ENCODE data around the gene PLN. TPM values are rescaled to one million over a fixed set of nuclear protein-coding genes. Genes with fewer than 3 reads are reported as not detected.
A peak's percentile ranks its signal among the peaks of the same experiment; 100 is the strongest.

Gene PLN
- polyA plus RNA-seq, 4 donors: 0.67 to 14.3 (median 6.2) TPM

DNA sequence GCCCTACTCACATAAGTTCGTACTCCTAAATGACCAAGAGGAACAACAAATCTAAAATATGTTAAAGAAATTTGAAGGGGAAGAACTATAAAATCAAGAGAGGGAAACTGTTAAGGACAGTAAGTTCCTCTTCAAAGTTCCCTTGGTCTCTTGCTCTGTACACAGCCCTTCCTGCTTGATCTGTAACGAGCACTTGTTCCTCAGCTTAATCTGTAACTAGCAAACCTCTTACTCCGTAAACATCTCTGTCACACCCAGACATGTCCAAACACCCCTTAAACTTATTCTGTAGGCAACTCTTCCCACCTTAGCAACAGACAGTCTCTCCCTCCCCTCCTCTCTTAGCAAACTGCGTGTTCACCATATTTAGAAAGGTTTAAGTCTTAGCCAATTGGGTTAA, 29.9 kb downstream of the PLN start:
- WGBS, 3 donors: 50 to 68% (median 58%) methylated on average over 4 of the region's 4 CpGs
- Histone ChIP-seq H3K27me3 (ENCODE audit: control insufficient read depth in 3 of 3, insufficient read depth in 3 of 3, low read length in 3 of 3) (no peaks in the 10 kb centered on the region), H3K4me1 (ENCODE audit: control insufficient read depth in 3 of 3, insufficient read depth in 2 of 3, low read depth in 1 of 3, low read length in 2 of 3) (peaks cover 0 to 3% (median 0%) of the 10 kb centered on the region in 3 donors), H3K36me3 (ENCODE audit: control insufficient read depth in 3 of 3, insufficient read depth in 2 of 3, low read depth in 1 of 3, low read length in 3 of 3) (no peaks in the 10 kb centered on the region), H3K27ac (ENCODE audit: low read depth in 1 of 3, low read length in 2 of 3) (no peak overlapping the region), H3K4me3 (ENCODE audit: low read depth in 1 of 3, low read length in 3 of 3) (no peak overlapping the region), H3K9me3 (ENCODE audit: control insufficient read depth in 2 of 2, insufficient read depth in 1 of 2, low read depth in 1 of 2, low read length in 1 of 2) (peaks cover 0 to 29% of the 10 kb centered on the region in 2 donors)
- DNase-seq: no peak
- FAIRE-seq: no peak

DNA sequence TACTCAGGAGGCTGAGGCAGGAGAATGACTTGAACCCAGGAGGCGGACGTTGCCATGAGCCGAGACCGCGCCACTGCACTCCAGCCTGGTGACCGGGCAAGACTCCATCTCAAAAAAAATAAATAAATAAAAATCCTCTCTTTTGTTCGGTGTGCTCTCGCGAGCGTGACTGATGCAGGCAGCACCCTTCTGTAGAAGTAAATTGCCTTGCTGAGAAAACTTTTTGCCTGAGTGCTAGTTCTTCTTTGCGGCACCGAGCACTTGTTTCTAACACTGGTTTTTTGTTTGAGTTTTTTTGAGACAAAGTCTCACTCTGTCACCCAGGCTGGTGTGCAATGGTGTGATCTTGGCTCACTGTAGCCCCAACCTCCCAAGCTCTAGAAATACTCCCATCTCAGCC, 30.5 kb downstream of the PLN start:
- H3K27me3 ChIP-seq (ENCODE audit: control insufficient read depth in 3 of 3, insufficient read depth in 3 of 3, low read length in 3 of 3): no peaks in the 10 kb centered on the region
- H3K9me3 ChIP-seq (ENCODE audit: control insufficient read depth in 2 of 2, insufficient read depth in 1 of 2, low read depth in 1 of 2, low read length in 1 of 2): peaks cover 0 to 29% of the 10 kb centered on the region in 2 donors
- WGBS, 3 donors: 96 to 98% (median 98%) methylated on average over 12 of the region's 12 CpGs
- no peak overlapping the region for H3K4me3 ChIP-seq (ENCODE audit: low read depth in 1 of 3, low read length in 3 of 3)
- H3K4me1 ChIP-seq (ENCODE audit: control insufficient read depth in 3 of 3, insufficient read depth in 2 of 3, low read depth in 1 of 3, low read length in 2 of 3): peaks cover 0 to 3% (median 0%) of the 10 kb centered on the region in 3 donors
- H3K27ac ChIP-seq (ENCODE audit: low read depth in 1 of 3, low read length in 2 of 3): no peak overlapping the region
- no peaks in the 10 kb centered on the region for H3K36me3 ChIP-seq (ENCODE audit: control insufficient read depth in 3 of 3, insufficient read depth in 2 of 3, low read depth in 1 of 3, low read length in 3 of 3)
- no peak for FAIRE-seq
- DNase-seq: no peak

DNA sequence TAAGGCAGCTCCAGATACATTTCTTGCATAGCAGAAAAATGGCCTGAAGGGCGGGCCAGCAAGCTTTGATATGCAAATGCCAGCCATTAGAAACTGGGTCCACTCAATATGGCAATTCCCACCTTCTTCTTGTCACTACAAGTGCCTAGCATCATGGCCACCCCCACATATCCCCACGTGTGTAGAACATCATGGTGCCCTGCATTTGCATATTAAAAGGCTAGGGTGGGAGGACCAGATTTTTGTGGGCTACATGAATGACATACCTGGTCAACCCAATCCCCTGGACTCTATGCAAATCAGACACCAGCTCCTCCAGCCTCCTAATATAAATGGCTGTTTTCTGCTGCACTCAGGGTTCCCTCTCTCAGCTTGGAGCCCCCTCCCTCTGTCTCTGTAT, 31.7 kb downstream of the PLN start:
- peaks cover 0 to 19% of the 10 kb centered on the region in 2 donors for H3K9me3 ChIP-seq (ENCODE audit: control insufficient read depth in 2 of 2, insufficient read depth in 1 of 2, low read depth in 1 of 2, low read length in 1 of 2)
- FAIRE-seq: no peak
- no peaks in the 10 kb centered on the region for H3K27me3 ChIP-seq (ENCODE audit: control insufficient read depth in 3 of 3, insufficient read depth in 3 of 3, low read length in 3 of 3)
- peaks cover 0 to 3% (median 0%) of the 10 kb centered on the region in 3 donors for H3K4me1 ChIP-seq (ENCODE audit: control insufficient read depth in 3 of 3, insufficient read depth in 2 of 3, low read depth in 1 of 3, low read length in 2 of 3)
- no peak overlapping the region for H3K4me3 ChIP-seq (ENCODE audit: low read depth in 1 of 3, low read length in 3 of 3)
- no peak for DNase-seq
- WGBS, 3 donors: 66 to 89% (median 74%) methylated on average over 2 of the region's 2 CpGs
- H3K27ac ChIP-seq (ENCODE audit: low read depth in 1 of 3, low read length in 2 of 3): no peak overlapping the region
- H3K36me3 ChIP-seq (ENCODE audit: control insufficient read depth in 3 of 3, insufficient read depth in 2 of 3, low read depth in 1 of 3, low read length in 3 of 3): no peaks in the 10 kb centered on the region

DNA sequence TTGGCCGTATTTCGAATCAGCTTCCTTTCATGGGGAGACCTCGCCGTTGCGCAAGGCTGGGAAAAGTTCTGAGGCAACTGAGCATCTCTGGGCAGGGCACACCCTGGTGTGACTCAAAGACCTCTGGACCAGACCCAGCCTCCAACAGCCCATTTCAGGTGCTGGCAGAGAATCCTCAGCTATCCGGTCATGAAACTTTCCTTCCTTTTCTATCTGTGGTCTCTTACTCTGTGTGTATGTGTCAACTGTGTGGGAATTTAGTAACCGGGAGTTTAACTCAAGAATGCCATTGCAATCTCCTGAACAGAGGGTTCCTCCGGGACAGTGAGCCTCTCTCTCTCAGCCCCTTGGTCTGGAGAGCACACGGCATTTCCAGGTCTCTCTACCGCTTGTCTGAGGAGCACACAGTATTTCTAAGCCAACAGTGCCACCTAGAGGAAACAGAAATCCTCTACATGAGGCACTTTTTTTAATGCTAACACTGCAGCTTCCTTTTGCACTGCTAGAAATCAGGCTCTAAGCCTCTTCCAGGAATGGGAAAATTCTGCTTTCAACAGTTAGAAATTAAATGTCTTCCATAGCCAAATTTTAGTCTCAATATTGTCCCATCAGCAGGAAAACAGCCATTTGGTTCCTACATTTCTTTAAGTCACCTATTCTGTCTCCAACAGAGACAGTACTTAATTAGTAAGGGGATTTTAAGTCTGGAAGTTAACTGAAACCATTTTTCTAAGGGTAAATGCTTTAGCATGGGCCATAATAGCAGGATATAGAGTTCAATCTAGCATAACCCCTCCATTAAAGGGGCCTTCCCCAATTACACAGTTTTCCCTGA, 32.7 kb downstream of the PLN start:
- WGBS, 3 donors: 53 to 64% (median 60%) methylated on average over 10 of the region's 10 CpGs
- peaks cover 0 to 3% (median 0%) of the 10 kb centered on the region in 3 donors for H3K4me1 ChIP-seq (ENCODE audit: control insufficient read depth in 3 of 3, insufficient read depth in 2 of 3, low read depth in 1 of 3, low read length in 2 of 3)
- FAIRE-seq (no peak), DNase-seq (peak; percentile 72 to 77)
- H3K9me3 ChIP-seq (ENCODE audit: control insufficient read depth in 2 of 2, insufficient read depth in 1 of 2, low read depth in 1 of 2, low read length in 1 of 2): peaks cover 0 to 15% of the 10 kb centered on the region in 2 donors
- no peak overlapping the region for H3K4me3 ChIP-seq (ENCODE audit: low read depth in 1 of 3, low read length in 3 of 3)
- H3K36me3 ChIP-seq (ENCODE audit: control insufficient read depth in 3 of 3, insufficient read depth in 2 of 3, low read depth in 1 of 3, low read length in 3 of 3): no peaks in the 10 kb centered on the region
- H3K27me3 ChIP-seq (ENCODE audit: control insufficient read depth in 3 of 3, insufficient read depth in 3 of 3, low read length in 3 of 3): no peaks in the 10 kb centered on the region
- H3K27ac ChIP-seq (ENCODE audit: low read depth in 1 of 3, low read length in 2 of 3): no peak overlapping the region

DNA sequence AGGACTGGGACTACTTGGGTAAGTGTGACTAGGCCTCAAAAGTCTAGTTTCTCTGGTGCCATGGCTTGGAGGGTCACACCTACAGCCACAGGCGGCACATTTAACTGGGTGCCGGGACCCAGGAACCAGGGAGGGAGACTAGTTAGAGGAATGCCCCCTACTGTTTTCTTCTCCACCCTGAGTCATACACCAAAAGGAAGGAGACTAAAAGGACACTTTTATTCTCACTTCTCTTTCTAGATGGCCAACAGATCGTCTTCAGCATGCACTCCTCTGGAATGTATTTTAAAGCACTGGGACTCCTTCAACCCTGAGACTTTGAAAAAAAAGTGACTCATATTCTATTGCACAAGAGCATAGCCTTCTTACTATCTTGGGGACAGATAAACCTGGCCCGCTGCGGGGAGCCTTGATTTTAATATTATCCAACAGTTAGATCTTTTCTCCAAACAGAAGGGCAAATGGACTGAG, 33.4 kb downstream of the PLN start:
- FAIRE-seq (no peak), DNase-seq (peak in 1 of 2 donors; percentile 46)
- WGBS, 3 donors: 50 to 71% (median 63%) methylated on average over 5 of the region's 5 CpGs
- Histone ChIP-seq H3K4me1 (ENCODE audit: control insufficient read depth in 3 of 3, insufficient read depth in 2 of 3, low read depth in 1 of 3, low read length in 2 of 3) (peaks cover 0 to 3% (median 2%) of the 10 kb centered on the region in 3 donors), H3K27me3 (ENCODE audit: control insufficient read depth in 3 of 3, insufficient read depth in 3 of 3, low read length in 3 of 3) (no peaks in the 10 kb centered on the region), H3K27ac (ENCODE audit: low read depth in 1 of 3, low read length in 2 of 3) (no peak overlapping the region), H3K9me3 (ENCODE audit: control insufficient read depth in 2 of 2, insufficient read depth in 1 of 2, low read depth in 1 of 2, low read length in 1 of 2) (peaks cover 0 to 11% of the 10 kb centered on the region in 2 donors), H3K36me3 (ENCODE audit: control insufficient read depth in 3 of 3, insufficient read depth in 2 of 3, low read depth in 1 of 3, low read length in 3 of 3) (no peaks in the 10 kb centered on the region), H3K4me3 (ENCODE audit: low read depth in 1 of 3, low read length in 3 of 3) (no peak overlapping the region)

DNA sequence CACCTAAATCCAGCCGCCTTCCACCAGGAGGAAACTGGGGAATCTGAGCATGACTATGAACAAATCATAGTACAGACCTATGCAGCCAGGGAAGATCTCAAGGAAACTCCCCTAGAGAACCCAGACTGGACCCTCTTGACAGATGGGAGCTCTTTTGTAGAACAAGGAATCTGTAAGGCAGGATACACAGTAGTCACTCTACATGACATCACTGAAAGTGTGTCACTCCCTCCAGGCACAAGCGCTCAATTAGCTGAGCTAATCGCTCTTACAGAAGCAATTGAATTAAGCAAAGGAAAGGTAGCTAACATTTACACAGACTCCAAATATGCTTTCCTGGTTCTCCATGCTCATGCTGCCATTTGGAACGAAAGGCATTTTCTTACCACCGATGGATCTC, 36.8 kb downstream of the PLN start:
- no peak for DNase-seq
- Histone ChIP-seq H3K4me1 (ENCODE audit: control insufficient read depth in 3 of 3, insufficient read depth in 2 of 3, low read depth in 1 of 3, low read length in 2 of 3) (peaks cover 0 to 5% (median 3%) of the 10 kb centered on the region in 3 donors), H3K9me3 (ENCODE audit: control insufficient read depth in 2 of 2, insufficient read depth in 1 of 2, low read depth in 1 of 2, low read length in 1 of 2) (no peaks in the 10 kb centered on the region), H3K36me3 (ENCODE audit: control insufficient read depth in 3 of 3, insufficient read depth in 2 of 3, low read depth in 1 of 3, low read length in 3 of 3) (no peaks in the 10 kb centered on the region), H3K27ac (ENCODE audit: low read depth in 1 of 3, low read length in 2 of 3) (no peak overlapping the region), H3K4me3 (ENCODE audit: low read depth in 1 of 3, low read length in 3 of 3) (no peak overlapping the region), H3K27me3 (ENCODE audit: control insufficient read depth in 3 of 3, insufficient read depth in 3 of 3, low read length in 3 of 3) (no peaks in the 10 kb centered on the region)
- no peak for FAIRE-seq
- 94 to 97% (median 97%) methylated on average over 5 of the region's 5 CpGs for WGBS, 3 donors

DNA sequence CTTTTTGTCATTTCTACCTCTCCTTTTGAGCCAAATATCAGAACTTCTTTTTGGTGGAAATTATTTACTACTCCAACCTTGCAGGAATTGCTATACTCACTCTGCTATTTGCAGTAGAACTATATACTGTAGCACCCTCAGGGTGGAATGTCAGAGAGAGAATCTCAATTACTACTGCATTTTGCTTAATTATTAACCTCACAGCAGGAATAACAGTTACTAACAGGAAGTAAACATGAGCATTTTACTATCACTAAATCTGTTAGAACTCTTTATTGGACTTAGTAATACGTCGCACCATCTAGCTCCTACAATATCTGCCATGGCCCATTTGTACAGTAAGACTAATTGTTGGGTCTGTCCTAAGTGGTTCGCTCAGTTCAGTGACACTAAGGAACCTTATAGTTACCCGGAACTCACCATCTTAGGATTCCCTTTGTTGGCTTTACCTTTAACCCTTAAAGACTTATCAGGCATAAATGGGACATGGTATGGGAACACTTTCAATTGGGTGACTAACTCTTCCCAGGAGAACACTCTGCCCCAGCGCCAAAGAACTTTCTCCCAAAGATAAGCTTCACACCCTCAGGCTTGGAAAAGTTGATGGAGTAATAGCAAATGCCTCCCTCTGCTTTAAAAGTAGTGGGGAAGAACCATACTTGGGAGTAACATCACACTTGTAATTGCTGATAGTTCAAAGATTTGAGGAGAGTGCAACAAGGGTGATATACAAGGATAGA, 38.8 kb downstream of the PLN start:
- peak; percentile 25 to 72 for DNase-seq
- Histone ChIP-seq H3K4me1 (ENCODE audit: control insufficient read depth in 3 of 3, insufficient read depth in 2 of 3, low read depth in 1 of 3, low read length in 2 of 3) (peaks cover 0 to 5% (median 0%) of the 10 kb centered on the region in 3 donors), H3K27me3 (ENCODE audit: control insufficient read depth in 3 of 3, insufficient read depth in 3 of 3, low read length in 3 of 3) (no peaks in the 10 kb centered on the region), H3K36me3 (ENCODE audit: control insufficient read depth in 3 of 3, insufficient read depth in 2 of 3, low read depth in 1 of 3, low read length in 3 of 3) (no peaks in the 10 kb centered on the region), H3K4me3 (ENCODE audit: low read depth in 1 of 3, low read length in 3 of 3) (no peak overlapping the region), H3K27ac (ENCODE audit: low read depth in 1 of 3, low read length in 2 of 3) (no peak overlapping the region), H3K9me3 (ENCODE audit: control insufficient read depth in 2 of 2, insufficient read depth in 1 of 2, low read depth in 1 of 2, low read length in 1 of 2) (no peaks in the 10 kb centered on the region)
- 20 to 66% (median 51%) methylated on average over 5 of the region's 5 CpGs for WGBS, 3 donors
- FAIRE-seq: no peak

DNA sequence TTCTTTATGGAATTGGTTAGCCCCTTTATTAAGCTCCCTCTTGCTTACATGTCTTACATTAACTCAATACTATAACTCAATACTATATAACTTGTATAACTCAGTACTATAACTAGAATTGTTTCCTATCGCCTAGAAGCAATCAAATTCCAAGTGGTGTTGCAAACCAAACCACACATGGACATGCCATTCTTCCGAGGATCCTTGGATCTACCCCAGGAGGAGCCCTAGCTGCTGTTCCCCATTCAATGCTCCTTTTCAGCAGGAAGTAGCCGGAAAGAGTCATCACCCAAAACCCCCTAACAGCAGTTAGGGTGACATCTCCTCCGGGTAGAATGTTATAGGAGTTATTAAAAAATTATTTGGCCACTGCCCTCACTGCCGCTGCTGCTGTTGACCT, 40.5 kb downstream of the PLN start:
- H3K9me3 ChIP-seq (ENCODE audit: control insufficient read depth in 2 of 2, insufficient read depth in 1 of 2, low read depth in 1 of 2, low read length in 1 of 2): no peaks in the 10 kb centered on the region
- no peak overlapping the region for H3K27ac ChIP-seq (ENCODE audit: low read depth in 1 of 3, low read length in 2 of 3)
- peaks cover 0 to 5% (median 0%) of the 10 kb centered on the region in 3 donors for H3K4me1 ChIP-seq (ENCODE audit: control insufficient read depth in 3 of 3, insufficient read depth in 2 of 3, low read depth in 1 of 3, low read length in 2 of 3)
- no peak for DNase-seq
- no peak for FAIRE-seq
- WGBS, 3 donors: 91 to 95% (median 92%) methylated on average over 5 of the region's 5 CpGs
- H3K27me3 ChIP-seq (ENCODE audit: control insufficient read depth in 3 of 3, insufficient read depth in 3 of 3, low read length in 3 of 3): no peaks in the 10 kb centered on the region
- no peak overlapping the region for H3K4me3 ChIP-seq (ENCODE audit: low read depth in 1 of 3, low read length in 3 of 3)
- H3K36me3 ChIP-seq (ENCODE audit: control insufficient read depth in 3 of 3, insufficient read depth in 2 of 3, low read depth in 1 of 3, low read length in 3 of 3): no peaks in the 10 kb centered on the region
